GM18526 (cell line): ENCODE measurements around the gene CACUL1.

Experiments
- POLR2A ChIP-seq: IDR thresholded peaks from 3 replicates; pipeline ENCODE4 v1.6.1; 2011; ENCODE audit not compliant: insufficient read length; ENCODE audit errors: extremely low read depth

The CACUL1 gene

GRCh38 chr10:118721539-118721876 is 33.3 kb downstream of the CACUL1 start:
- TF ChIP-seq POLR2A = no peak

- TF ChIP-seq POLR2A = no peak
Observed at GRCh38 chr10:118720685-118721538, 33.9 kb downstream of the CACUL1 start.

- TF ChIP-seq POLR2A = no peak
Observed at GRCh38 chr10:118714366-118714765, 40.4 kb downstream of the CACUL1 start.

GRCh38 chr10:118712930-118713634 is 41.7 kb downstream of the CACUL1 start:
- no peak for TF ChIP-seq POLR2A

- TF ChIP-seq POLR2A = no peak
Observed at GRCh38 chr10:118712080-118712479, 42.7 kb downstream of the CACUL1 start.

- TF ChIP-seq POLR2A = no peak
Observed at GRCh38 chr10:118710487-118710886, 44.3 kb downstream of the CACUL1 start.

- no peak for TF ChIP-seq POLR2A
Observed at GRCh38 chr10:118708571-118708970, 46.2 kb downstream of the CACUL1 start.

- no peak for TF ChIP-seq POLR2A
Observed at GRCh38 chr10:118704711-118705110, 50.1 kb downstream of the CACUL1 start.

- no peak for TF ChIP-seq POLR2A
Observed at GRCh38 chr10:118701529-118702323, 53.0 kb downstream of the CACUL1 start.

- no peak for TF ChIP-seq POLR2A
Observed at GRCh38 chr10:118698421-118698820, 56.3 kb downstream of the CACUL1 start.

- TF ChIP-seq POLR2A = no peak
Observed at GRCh38 chr10:118694848-118695247, 59.9 kb downstream of the CACUL1 start.

GRCh38 chr10:118692872-118693271 is 61.9 kb downstream of the CACUL1 start:
- TF ChIP-seq POLR2A = no peak

- no peak for TF ChIP-seq POLR2A
Observed at GRCh38 chr10:118689070-118689858, 65.5 kb downstream of the CACUL1 start.

- no peak for TF ChIP-seq POLR2A
Observed at GRCh38 chr10:118687472-118687871, 67.3 kb downstream of the CACUL1 start.

GRCh38 chr10:118682533-118682932 is 72.2 kb downstream of the CACUL1 start:
- no peak for TF ChIP-seq POLR2A
